HEK293T (cell line): ENCODE data around the gene SLC7A6OS.

Source experiments
- CTCF ChIA-PET: fragments of 350-600 bp; formaldehyde crosslinking; extraction: SDS; loops from one replicate; lab custom pipeline; 2021; ENCODE audit warnings: antibody characterized with exemption, inconsistent platforms; lab: Yijun Ruan, JAX
- POLR2A ChIA-PET: fragments of 350-600 bp; formaldehyde crosslinking; extraction: SDS; loops from one replicate; lab custom pipeline; 2020; ENCODE audit warnings: antibody characterized with exemption, inconsistent platforms; lab: Yijun Ruan, JAX
- DNase-seq: peaks from one replicate; pipeline ENCODE4 v3.0.0; 2012; ENCODE audit warnings: mixed read lengths; ENCODE audit errors: extremely low spot score
- ARNT ChIP-seq: fragments of 450-650 bp; IDR thresholded peaks from 2 replicates; pipeline ENCODE4 v1.6.1; 2017; ENCODE audit warnings: mild to moderate bottlenecking
- BHLHE40 ChIP-seq: fragments of 450-650 bp; IDR thresholded peaks from 2 replicates; pipeline ENCODE4 v1.6.1; 2016; ENCODE audit warnings: mild to moderate bottlenecking, moderate library complexity, borderline replicate concordance
- CTBP1 ChIP-seq: fragments of 450-650 bp; IDR thresholded peaks from 2 replicates; pipeline ENCODE4 v1.6.1; 2016; ENCODE audit warnings: borderline replicate concordance
- ELF4 ChIP-seq: fragments of 450-650 bp; IDR thresholded peaks from 2 replicates; pipeline ENCODE4 v1.6.1; 2017; ENCODE audit warnings: antibody characterized with exemption
- FOXA1 ChIP-seq: fragments of 450-650 bp; IDR thresholded peaks from 2 replicates; pipeline ENCODE4 v1.6.1; 2016; ENCODE audit warnings: mild to moderate bottlenecking
- FOXK2 ChIP-seq: fragments of 450-650 bp; IDR thresholded peaks from 2 replicates; pipeline ENCODE4 v1.6.1; 2016; ENCODE audit warnings: mild to moderate bottlenecking
- FOXM1 ChIP-seq: fragments of 450-650 bp; IDR thresholded peaks from 2 replicates; pipeline ENCODE4 v1.6.1; 2017; ENCODE audit warnings: mild to moderate bottlenecking, borderline replicate concordance
- HDGF ChIP-seq: fragments of 450-650 bp; IDR thresholded peaks from 2 replicates; pipeline ENCODE4 v1.6.1; 2017; ENCODE audit warnings: antibody characterized with exemption, borderline replicate concordance
- L3MBTL2 ChIP-seq: fragments of 450-650 bp; conservative IDR thresholded peaks from 2 replicates; pipeline ENCODE4 v1.6.1; 2016; ENCODE audit warnings: mild to moderate bottlenecking
- LEF1 ChIP-seq: fragments of 450-650 bp; IDR thresholded peaks from 2 replicates; pipeline ENCODE4 v1.6.1; 2017; ENCODE audit warnings: mild to moderate bottlenecking, borderline replicate concordance
- NFRKB ChIP-seq: fragments of 450-650 bp; IDR thresholded peaks from 2 replicates; pipeline ENCODE4 v1.6.1; 2016; ENCODE audit warnings: mild to moderate bottlenecking, moderate library complexity
- PKNOX1 ChIP-seq: fragments of 450-650 bp; IDR thresholded peaks from 2 replicates; pipeline ENCODE4 v1.6.1; 2016
- SP1 ChIP-seq: fragments of 450-650 bp; IDR thresholded peaks from 2 replicates; pipeline ENCODE4 v1.6.1; 2017
- SUZ12 ChIP-seq: fragments of 450-650 bp; IDR thresholded peaks from 2 replicates; pipeline ENCODE4 v1.6.1; 2016; ENCODE audit warnings: mild to moderate bottlenecking
- TARDBP ChIP-seq: fragments of 450-650 bp; IDR thresholded peaks from 2 replicates; pipeline ENCODE4 v1.6.1; 2016
- ZNF384 ChIP-seq: fragments of 450-650 bp; IDR thresholded peaks from 2 replicates; pipeline ENCODE4 v1.6.1; 2016

Gene SLC7A6OS

GRCh38 chr16:68267612-68268405 lies 42.9 kb downstream of the SLC7A6OS start:
- no peak for DNase-seq
- POLR2A ChIA-PET = interaction anchor here (1.9 kb wide), 1 partner anchor 43 kb away, joined by 9 read pairs; the partner anchor contains the start of genes PRMT7 and SLC7A6OS
- CTCF ChIA-PET = no interaction called here
- TF ChIP-seq HDGF (no peak), FOXM1 (no peak), PKNOX1 (no peak), FOXK2 (no peak), LEF1 (no peak), ARNT (no peak), ELF4 (no peak), FOXA1 (no peak), CTBP1 (no peak), BHLHE40 (no peak), NFRKB (no peak), L3MBTL2 (no peak), SP1 (no peak), TARDBP (no peak), ZNF384 (no peak), SUZ12 (no peak)

- peak; percentile 32 for DNase-seq
- POLR2A ChIA-PET = interaction anchor here (1.1 to 3.6 kb wide), 2 partner anchors 20 to 46 kb away, joined by 3 to 35 read pairs; partner anchors contain the start of genes PLA2G15, PRMT7 and SLC7A6OS
- CTCF ChIA-PET = interaction anchor here (2.2 kb wide), 1 partner anchor 63 kb away, joined by 28 read pairs; no protein-coding TSS in a partner anchor
- TF ChIP-seq NFRKB (no peak), FOXM1 (no peak), ELF4 (no peak), L3MBTL2 (no peak), HDGF (no peak), ZNF384 (no peak), SUZ12 (no peak), CTBP1 (no peak), LEF1 (no peak), SP1 (no peak), FOXA1 (no peak), PKNOX1 (no peak), ARNT (no peak), FOXK2 (no peak), BHLHE40 (no peak), TARDBP (no peak)
Observed at GRCh38 chr16:68265078-68265920, 45.4 kb downstream of the SLC7A6OS start.

GRCh38 chr16:68264128-68265077 lies 46.3 kb downstream of the SLC7A6OS start, which contains the start of gene SLC7A6:
Gene SLC7A6, plus strand, starts transcription at chr16:68264526. Its CDS starts 10,201 bp downstream, at chr16:68274727.
- TF ChIP-seq FOXM1 = peak; percentile 59; the same call in 1 of the 2 replicates
- no peak for TF ChIP-seq TARDBP
- TF ChIP-seq ZNF384 = no peak
- TF ChIP-seq FOXK2 = no peak
- TF ChIP-seq L3MBTL2 = peak; percentile 83
- TF ChIP-seq SP1 = no peak
- 0 out of 2 replicates have a peak, but pooled peaks have one; percentile 40 for TF ChIP-seq ARNT
- peak; percentile 79 for DNase-seq
- ChIA-PET CTCF (interaction anchor here (0.6 to 2.2 kb wide), 19 partner anchors 8 to 257 kb away, joined by 3 to 28 read pairs (median 4); partner anchors contain the start of genes PLA2G15, PRMT7 and SLC7A6OS), POLR2A (interaction anchor here (0.7 to 3.6 kb wide), 17 partner anchors 9 to 242 kb away, joined by 3 to 35 read pairs (median 4); partner anchors contain the start of genes DDX28, DUS2, PLA2G15 and PRMT7)

GRCh38 chr16:68263559-68264127 lies 47.1 kb downstream of the SLC7A6OS start:
- ChIA-PET CTCF (interaction anchor here (0.6 to 2.2 kb wide), 19 partner anchors 9 to 258 kb away, joined by 3 to 28 read pairs (median 5); partner anchors contain the start of genes PLA2G15, PRMT7 and SLC7A6OS), POLR2A (interaction anchor here (0.7 to 3.6 kb wide), 16 partner anchors 9 to 241 kb away, joined by 3 to 35 read pairs (median 4); partner anchors contain the start of genes DDX28, DUS2, PLA2G15 and PRMT7)
- TF ChIP-seq ELF4 = no peak
- TF ChIP-seq FOXA1 = no peak
- no peak for TF ChIP-seq FOXK2
- no peak for TF ChIP-seq PKNOX1
- no peak for TF ChIP-seq NFRKB
- TF ChIP-seq HDGF = no peak
- no peak for TF ChIP-seq L3MBTL2
- TF ChIP-seq CTBP1 = no peak
- no peak for TF ChIP-seq SP1
- no peak for TF ChIP-seq BHLHE40
- TF ChIP-seq ZNF384 = no peak
- TF ChIP-seq ARNT = no peak
- no peak for DNase-seq
